ENCODE data around the gene TMEM266.

The TMEM266 gene

GRCh38 chr15:76150971-76151598, 91.3 kb downstream of the TMEM266 start:
- TF ChIP-seq CTCF (IDR thresholded peaks at IDR 0.05; ENCODE audit: low read depth, low read length, missing control alignments) = peak; percentile 96
- peak; percentile 42 for DNase-seq (ENCODE audit: low read depth)
- H3K4me3 ChIP-seq (ENCODE audit: low read depth, low read length) = no peak overlapping the region

- TF ChIP-seq CTCF (IDR thresholded peaks at IDR 0.05; ENCODE audit: low read depth, low read length, missing control alignments) = no peak
- H3K4me3 ChIP-seq (ENCODE audit: low read depth, low read length) = no peak overlapping the region
- DNase-seq (ENCODE audit: low read depth) = no peak
Observed at GRCh38 chr15:76151599-76151974, 91.8 kb downstream of the TMEM266 start.

GRCh38 chr15:76152197-76152596, 92.4 kb downstream of the TMEM266 start:
- DNase-seq (ENCODE audit: low read depth) = no peak
- no peak for TF ChIP-seq CTCF (IDR thresholded peaks at IDR 0.05; ENCODE audit: low read depth, low read length, missing control alignments)
- H3K4me3 ChIP-seq (ENCODE audit: low read depth, low read length) = no peak overlapping the region

- H3K4me3 ChIP-seq (ENCODE audit: low read depth, low read length) = no peak overlapping the region
- no peak for TF ChIP-seq CTCF (IDR thresholded peaks at IDR 0.05; ENCODE audit: low read depth, low read length, missing control alignments)
- no peak for DNase-seq (ENCODE audit: low read depth)
Observed at GRCh38 chr15:76153241-76154197, 93.7 kb downstream of the TMEM266 start.

- DNase-seq (ENCODE audit: low read depth) = no peak
- no peak for TF ChIP-seq CTCF (IDR thresholded peaks at IDR 0.05; ENCODE audit: low read depth, low read length, missing control alignments)
- no peak overlapping the region for H3K4me3 ChIP-seq (ENCODE audit: low read depth, low read length)
Observed at GRCh38 chr15:76155731-76156130, 95.9 kb downstream of the TMEM266 start.

GRCh38 chr15:76158226-76158625, 98.4 kb downstream of the TMEM266 start:
- no peak overlapping the region for H3K4me3 ChIP-seq (ENCODE audit: low read depth, low read length)
- TF ChIP-seq CTCF (IDR thresholded peaks at IDR 0.05; ENCODE audit: low read depth, low read length, missing control alignments) = no peak
- no peak for DNase-seq (ENCODE audit: low read depth)

Measured in GM12864 (cell line).